Activated CD4-positive, alpha-beta memory T cell treated with anti-CD3 and anti-CD28 coated beads for 36 hours (primary cell): ENCODE results near the gene ACOX3. TPM values are rescaled to one million over a fixed set of nuclear protein-coding genes. Genes with fewer than 3 reads are reported as not detected.

Source experiments
- CTCF ChIA-PET: fragments of 350-600 bp; sonication (Branson Sonifier 250); formaldehyde crosslinking; loops from one replicate; lab custom pipeline; 2021; ENCODE audit warnings: antibody characterized with exemption, inconsistent platforms; lab: Charles Lee
- POLR2A ChIA-PET: fragments of 350-600 bp; sonication (Branson Sonifier 250); formaldehyde crosslinking; loops from one replicate; lab custom pipeline; 2021; ENCODE audit warnings: antibody characterized with exemption; lab: Charles Lee
- DNase-seq: peaks from one replicate; pipeline ENCODE4 v3.0.0-alpha.2; 2020
- H3K27ac Mint-ChIP-seq: one replicate; pipeline ENCODE4 v1.8.0; 2021; ENCODE audit warnings: mixed read lengths
- H3K27me3 Mint-ChIP-seq: one replicate; pipeline ENCODE4 v1.8.0; 2021; ENCODE audit warnings: mixed read lengths
- H3K36me3 Mint-ChIP-seq: one replicate; pipeline ENCODE4 v1.8.0; 2021; ENCODE audit warnings: mixed read lengths
- H3K4me1 Mint-ChIP-seq: one replicate; pipeline ENCODE4 v1.8.0; 2021; ENCODE audit warnings: low read depth, mixed read lengths
- H3K4me3 Mint-ChIP-seq: one replicate; pipeline ENCODE4 v1.8.0; 2021; ENCODE audit warnings: mild to moderate bottlenecking, mixed read lengths
- H3K9me3 Mint-ChIP-seq: one replicate; pipeline ENCODE4 v1.8.0; 2021; ENCODE audit warnings: mixed read lengths
- intact Hi-C: fragments of 100-400 bp; cut with micrococcal nuclease; formaldehyde crosslinking; loops from one replicate; pipeline ENCODE4 v1.15.1; 2023
- total RNA-seq, 2 experiments: library from RNA; stranded (reverse); gene quantifications; one replicate each; pipeline ENCODE4 v1.2.3, GENCODE V29; 2021

ACOX3 gene
- total RNA-seq, 2 experiments from 2014 or later: 42.3 to 45.8 TPM

DNA sequence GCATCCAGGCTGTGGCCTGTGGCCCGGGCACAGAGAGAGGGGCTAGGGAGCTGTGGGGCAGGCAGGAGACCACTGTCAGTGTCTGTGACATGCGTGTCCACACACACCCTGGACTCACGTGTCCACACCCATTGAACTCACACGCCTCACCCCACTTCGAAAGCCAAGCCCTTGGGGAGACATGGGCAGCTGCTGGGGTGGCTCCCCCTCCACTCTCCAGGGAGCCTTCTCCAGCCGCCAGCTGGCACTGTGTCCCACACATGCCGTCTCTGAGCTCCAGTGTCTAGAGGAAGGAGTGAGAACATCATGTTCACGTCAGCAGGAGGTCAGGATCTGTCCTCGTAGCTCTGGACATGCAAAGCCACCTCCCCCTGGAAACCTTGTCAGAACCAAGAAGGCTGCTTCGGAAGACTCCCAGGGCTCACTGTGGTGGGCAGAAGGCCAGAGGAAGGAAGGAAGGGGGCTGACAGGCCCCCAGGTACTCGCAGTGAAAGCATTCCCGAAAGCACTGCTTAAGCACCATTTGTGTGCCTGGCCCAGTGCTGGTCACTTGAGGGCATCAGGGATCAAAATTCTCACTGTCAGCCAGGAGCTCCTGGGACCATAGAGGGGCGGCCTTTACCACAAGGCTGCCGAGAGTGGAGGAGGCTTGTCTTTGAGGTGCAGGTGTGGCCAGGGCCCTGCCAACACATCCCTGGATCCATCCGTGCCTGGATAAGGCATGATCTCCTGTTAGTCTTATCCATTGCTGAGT, 109.5 kb downstream of the ACOX3 start:
- H3K4me3 Mint-ChIP-seq: no peak overlapping the region
- no peaks in the 10 kb centered on the region for H3K27me3 Mint-ChIP-seq
- CTCF ChIA-PET: no interaction called here
- H3K4me1 Mint-ChIP-seq: no peaks in the 10 kb centered on the region
- H3K9me3 Mint-ChIP-seq: peaks cover 15% of the 10 kb centered on the region
- POLR2A ChIA-PET: no interaction called here
- no peak overlapping the region for H3K27ac Mint-ChIP-seq
- intact Hi-C loops: no loop called here
- DNase-seq: no peak
- no peaks in the 10 kb centered on the region for H3K36me3 Mint-ChIP-seq

DNA sequence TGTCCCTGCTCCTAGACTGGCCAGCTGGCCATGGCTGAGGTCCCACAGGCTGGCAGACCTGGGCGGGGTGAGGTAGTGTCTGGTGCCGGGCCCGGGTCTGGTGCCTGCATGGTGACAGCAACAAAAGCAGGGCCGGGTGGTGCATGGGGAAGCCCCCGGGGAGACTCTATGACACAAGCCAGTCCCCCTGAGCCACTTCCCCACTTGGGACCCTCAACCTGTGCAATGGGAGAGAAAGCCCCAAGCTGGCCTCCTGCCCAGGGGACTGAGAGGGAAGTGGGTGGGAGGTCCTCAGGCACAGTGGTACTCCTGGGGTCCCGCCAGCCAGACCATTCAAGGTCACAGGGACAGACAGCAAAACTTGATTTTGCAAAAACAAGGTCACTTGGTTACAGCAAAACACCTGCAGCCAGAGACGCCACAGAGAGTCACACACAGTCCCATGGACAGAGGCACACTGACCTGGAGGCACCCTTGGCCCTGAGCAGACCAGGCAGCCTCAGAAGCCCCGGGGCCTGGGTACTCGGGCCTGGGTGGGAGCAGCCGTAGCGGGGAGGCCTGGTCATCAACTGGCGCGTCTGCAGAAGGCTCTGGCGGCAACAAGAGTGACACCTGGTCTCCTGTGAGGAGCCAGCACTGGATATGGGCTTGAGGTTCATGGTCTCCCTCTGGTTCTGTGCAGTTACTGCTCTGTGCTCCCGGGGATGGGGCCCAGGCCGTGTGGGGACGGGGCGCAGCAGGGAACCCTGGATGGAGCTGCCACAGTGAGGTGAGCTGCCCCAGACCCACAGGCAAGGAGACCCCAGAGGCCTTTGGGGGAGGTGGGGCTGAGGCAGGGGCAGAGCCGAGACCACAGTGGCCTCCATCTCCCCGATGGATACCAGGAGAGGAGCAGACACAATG, 110.4 kb downstream of the ACOX3 start:
- Mint-ChIP-seq H3K9me3 (peaks cover 7% of the 10 kb centered on the region), H3K27me3 (no peaks in the 10 kb centered on the region), H3K4me1 (no peaks in the 10 kb centered on the region), H3K36me3 (no peaks in the 10 kb centered on the region), H3K4me3 (no peak overlapping the region), H3K27ac (no peak overlapping the region)
- ChIA-PET CTCF (no interaction called here), POLR2A (no interaction called here)
- no peak for DNase-seq
- intact Hi-C loops: no loop called here

DNA sequence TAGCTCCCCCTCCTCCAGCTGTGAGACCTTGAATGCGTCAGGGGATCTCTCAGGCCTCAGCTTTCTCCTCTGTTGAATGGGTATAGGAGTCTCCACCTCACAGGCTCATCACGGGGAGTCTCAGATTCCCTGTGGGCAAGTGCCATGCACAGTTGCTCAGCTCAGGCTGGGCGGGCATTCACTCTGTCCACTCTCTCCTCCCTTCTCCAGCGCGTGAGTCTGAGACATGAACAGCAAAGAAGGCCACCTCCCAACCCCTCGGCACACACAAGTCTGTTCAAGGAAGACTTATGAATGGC, 111.0 kb downstream of the ACOX3 start:
- no peak overlapping the region for H3K27ac Mint-ChIP-seq
- H3K27me3 Mint-ChIP-seq: no peaks in the 10 kb centered on the region
- CTCF ChIA-PET: no interaction called here
- intact Hi-C loops: no loop called here
- H3K4me3 Mint-ChIP-seq: no peak overlapping the region
- no peaks in the 10 kb centered on the region for H3K4me1 Mint-ChIP-seq
- no peak for DNase-seq
- H3K9me3 Mint-ChIP-seq: peaks cover 6% of the 10 kb centered on the region
- H3K36me3 Mint-ChIP-seq: no peaks in the 10 kb centered on the region
- POLR2A ChIA-PET: no interaction called here

DNA sequence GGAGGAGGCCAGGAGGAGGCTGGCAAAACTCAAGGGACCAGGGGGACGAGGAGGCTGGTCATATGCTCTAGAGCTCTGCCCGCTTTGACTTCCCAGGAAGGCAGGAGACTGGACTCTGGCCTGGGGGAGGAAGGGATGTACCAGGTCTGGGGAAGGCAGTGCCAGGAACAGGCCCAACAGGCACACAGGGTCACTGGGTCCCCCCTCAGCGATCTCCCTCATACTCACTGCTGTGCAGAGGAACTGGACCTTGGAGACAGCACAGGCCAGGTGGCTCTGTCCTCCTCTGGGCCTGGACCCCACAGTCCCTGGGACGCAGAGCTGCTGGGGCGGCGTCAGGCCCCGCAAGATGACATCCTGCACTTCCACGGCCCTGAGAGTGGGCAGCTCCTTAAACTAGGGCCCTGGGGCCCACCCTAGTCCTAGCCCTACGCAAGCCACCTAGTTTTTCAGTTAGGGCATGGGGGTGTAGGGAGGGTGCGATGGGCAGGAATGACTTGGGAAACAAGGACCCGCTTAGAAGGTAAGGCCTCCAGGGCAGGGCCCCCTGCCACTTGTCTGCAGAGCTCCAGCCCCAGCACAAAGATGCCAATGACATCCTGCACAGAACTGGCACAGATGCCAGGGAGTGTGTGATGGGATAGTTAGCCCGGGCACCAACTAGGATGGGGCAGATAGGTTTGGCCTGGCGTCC, 111.5 kb downstream of the ACOX3 start:
- Mint-ChIP-seq H3K9me3 (peaks cover 6% of the 10 kb centered on the region), H3K27me3 (no peaks in the 10 kb centered on the region), H3K36me3 (no peaks in the 10 kb centered on the region), H3K4me1 (no peaks in the 10 kb centered on the region), H3K4me3 (no peak overlapping the region), H3K27ac (no peak overlapping the region)
- intact Hi-C loops: no loop called here
- ChIA-PET POLR2A (no interaction called here), CTCF (no interaction called here)
- no peak for DNase-seq

DNA sequence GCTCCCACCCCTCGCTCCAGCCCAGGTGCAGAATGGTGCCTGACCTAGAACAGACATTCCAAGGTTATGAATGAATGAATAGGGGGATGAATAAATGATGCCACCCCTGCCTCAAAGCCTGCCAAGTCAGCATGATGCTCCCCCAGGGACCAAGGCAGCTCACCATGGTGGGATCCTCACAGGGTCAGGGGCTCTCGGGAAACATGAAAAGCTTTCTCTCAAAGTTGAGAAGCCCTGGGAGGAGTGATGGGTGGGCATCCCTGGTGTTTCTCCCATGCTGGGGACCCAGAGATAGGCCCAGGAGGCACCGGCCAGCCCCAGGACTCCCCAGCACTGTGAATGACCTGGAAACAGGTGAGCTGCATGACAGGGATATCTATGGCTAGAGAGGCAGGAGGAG, 112.1 kb downstream of the ACOX3 start:
- ChIA-PET CTCF (no interaction called here), POLR2A (no interaction called here)
- H3K27me3 Mint-ChIP-seq: no peaks in the 10 kb centered on the region
- no peaks in the 10 kb centered on the region for H3K4me1 Mint-ChIP-seq
- H3K27ac Mint-ChIP-seq: no peak overlapping the region
- DNase-seq: no peak
- no peaks in the 10 kb centered on the region for H3K36me3 Mint-ChIP-seq
- peaks cover 6% of the 10 kb centered on the region for H3K9me3 Mint-ChIP-seq
- H3K4me3 Mint-ChIP-seq: no peak overlapping the region
- intact Hi-C loops: no loop called here

DNA sequence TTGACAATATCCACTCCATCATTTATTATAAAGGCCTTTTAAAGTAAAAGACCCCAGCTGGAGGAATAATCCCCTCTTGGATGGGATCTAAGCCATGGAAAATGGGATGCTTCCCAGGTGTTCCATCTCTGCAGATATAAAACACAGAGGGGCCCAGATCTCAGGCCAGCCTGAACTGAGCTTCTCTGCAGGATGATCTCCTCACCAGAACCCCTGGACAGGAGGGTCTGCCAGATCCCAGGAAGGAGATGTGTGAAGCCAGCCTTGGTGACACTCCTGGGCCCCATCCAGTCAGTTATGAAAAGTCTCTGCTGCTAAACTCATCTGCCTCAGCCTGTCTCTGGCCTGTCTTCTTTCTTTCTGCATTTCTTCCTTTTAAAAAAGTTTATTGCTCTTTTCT, 114.3 kb downstream of the ACOX3 start:
- no peak for DNase-seq
- Mint-ChIP-seq H3K9me3 (no peaks in the 10 kb centered on the region), H3K27ac (no peak overlapping the region), H3K4me1 (no peaks in the 10 kb centered on the region), H3K4me3 (no peak overlapping the region), H3K27me3 (no peaks in the 10 kb centered on the region), H3K36me3 (no peaks in the 10 kb centered on the region)
- ChIA-PET CTCF (no interaction called here), POLR2A (no interaction called here)
- intact Hi-C loops: no loop called here

DNA sequence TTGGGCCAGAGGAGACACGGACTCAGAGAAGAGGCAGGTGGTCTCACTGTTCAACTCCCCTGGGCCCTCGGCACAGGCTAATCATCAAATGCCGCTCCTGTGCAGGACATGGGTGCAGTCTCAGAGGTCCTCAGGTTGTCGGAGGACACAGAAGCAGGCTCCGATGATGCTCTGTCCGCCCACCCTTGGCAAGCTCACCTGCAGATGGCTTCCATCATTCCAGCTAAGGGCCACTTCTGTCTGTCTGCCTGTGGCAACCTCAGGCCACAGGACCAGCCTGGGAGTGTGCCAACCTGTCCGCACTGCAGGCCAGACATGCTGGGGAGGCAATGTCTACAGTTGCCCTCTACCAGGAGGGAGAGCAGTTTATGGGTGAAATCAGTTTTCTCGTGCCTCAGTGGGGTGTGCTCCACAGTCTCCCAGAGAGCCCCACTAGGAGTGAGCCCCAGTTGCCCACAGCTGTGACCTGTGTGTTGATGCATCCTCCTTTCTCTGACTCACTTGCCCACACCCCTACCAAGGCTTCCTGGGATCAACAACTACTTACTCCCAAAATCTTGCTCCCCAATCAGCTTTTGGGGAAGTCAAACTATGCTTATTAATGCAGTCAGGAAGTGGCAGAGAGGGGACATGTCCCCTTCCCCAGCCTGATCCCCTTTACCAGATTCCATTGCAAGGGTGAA, 115.1 kb downstream of the ACOX3 start:
- CTCF ChIA-PET: no interaction called here
- Mint-ChIP-seq H3K9me3 (no peaks in the 10 kb centered on the region), H3K4me3 (no peak overlapping the region), H3K27ac (no peak overlapping the region), H3K27me3 (no peaks in the 10 kb centered on the region), H3K4me1 (no peaks in the 10 kb centered on the region), H3K36me3 (no peaks in the 10 kb centered on the region)
- peak; percentile 2 for DNase-seq
- POLR2A ChIA-PET: no interaction called here
- intact Hi-C loops: no loop called here

DNA sequence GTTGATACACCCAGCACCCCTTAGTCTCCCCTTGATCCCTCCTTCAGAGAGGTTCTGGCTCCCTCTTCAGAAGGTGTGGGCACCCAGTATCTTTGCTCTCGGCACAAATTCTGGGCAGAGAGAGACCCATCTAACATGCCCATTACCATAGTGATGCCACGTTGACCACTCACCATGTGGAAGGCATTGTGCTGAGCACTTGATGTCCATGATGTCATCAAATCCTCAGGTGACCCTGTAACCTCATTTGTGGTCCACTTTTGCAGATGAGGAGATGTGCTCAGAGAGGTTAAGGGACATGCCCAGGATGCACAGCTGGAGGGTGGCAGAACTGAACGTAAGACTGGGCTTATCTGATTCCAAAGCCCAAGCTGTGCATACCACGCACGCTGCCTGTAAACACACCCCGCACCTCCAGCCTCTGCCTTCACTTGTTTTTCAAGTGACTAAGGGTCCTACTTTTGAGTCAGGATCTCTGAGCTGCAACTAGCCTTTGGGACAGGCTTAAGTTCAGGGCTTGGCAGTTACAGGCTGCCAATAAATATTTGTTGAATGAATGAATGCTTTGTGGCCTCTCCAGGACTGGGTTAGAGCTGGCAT, 115.8 kb downstream of the ACOX3 start:
- intact Hi-C loops: no loop called here
- Mint-ChIP-seq H3K9me3 (no peaks in the 10 kb centered on the region), H3K36me3 (no peaks in the 10 kb centered on the region), H3K27ac (no peak overlapping the region), H3K27me3 (no peaks in the 10 kb centered on the region), H3K4me1 (no peaks in the 10 kb centered on the region), H3K4me3 (no peak overlapping the region)
- POLR2A ChIA-PET: no interaction called here
- DNase-seq: peak; percentile 4
- CTCF ChIA-PET: interaction anchor here (0.7 kb wide), 1 partner anchor 11 kb away, joined by 3 read pairs; no protein-coding TSS in a partner anchor

DNA sequence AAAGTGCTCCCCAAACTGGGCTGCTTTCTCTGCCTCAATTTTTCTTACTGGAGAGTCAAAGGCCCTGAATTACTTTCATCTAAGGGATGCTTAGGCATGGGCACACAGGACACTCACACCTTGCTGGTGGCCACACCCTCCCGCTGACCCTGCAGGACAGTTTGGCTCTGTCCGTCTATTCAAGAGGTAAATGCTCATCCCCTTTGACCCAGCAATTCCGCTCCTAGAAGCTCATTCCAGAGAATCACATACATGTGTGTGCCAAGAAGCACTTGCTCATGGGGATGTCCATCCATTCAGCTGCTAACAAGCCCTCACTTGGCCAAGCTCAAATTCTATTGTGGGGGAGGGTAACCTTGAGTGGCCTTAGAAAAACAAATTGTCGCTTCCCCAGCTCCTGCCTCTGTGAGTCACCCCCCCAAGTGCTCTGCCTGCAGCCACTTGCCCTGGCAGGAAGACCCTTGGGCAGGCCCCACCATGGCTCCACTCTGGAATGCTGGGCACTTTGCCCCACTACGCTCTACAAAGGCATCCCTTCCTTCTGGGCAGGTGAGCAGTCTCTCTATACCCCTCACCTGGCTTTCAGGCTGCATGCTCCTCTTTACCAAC, 116.5 kb downstream of the ACOX3 start:
- H3K36me3 Mint-ChIP-seq: no peaks in the 10 kb centered on the region
- no peaks in the 10 kb centered on the region for H3K27me3 Mint-ChIP-seq
- H3K4me1 Mint-ChIP-seq: no peaks in the 10 kb centered on the region
- intact Hi-C loops: no loop called here
- no peak overlapping the region for H3K27ac Mint-ChIP-seq
- CTCF ChIA-PET: interaction anchor here (0.7 kb wide), 1 partner anchor 10 kb away, joined by 3 read pairs; no protein-coding TSS in a partner anchor
- no peak overlapping the region for H3K4me3 Mint-ChIP-seq
- no peaks in the 10 kb centered on the region for H3K9me3 Mint-ChIP-seq
- no peak for DNase-seq
- POLR2A ChIA-PET: no interaction called here

DNA sequence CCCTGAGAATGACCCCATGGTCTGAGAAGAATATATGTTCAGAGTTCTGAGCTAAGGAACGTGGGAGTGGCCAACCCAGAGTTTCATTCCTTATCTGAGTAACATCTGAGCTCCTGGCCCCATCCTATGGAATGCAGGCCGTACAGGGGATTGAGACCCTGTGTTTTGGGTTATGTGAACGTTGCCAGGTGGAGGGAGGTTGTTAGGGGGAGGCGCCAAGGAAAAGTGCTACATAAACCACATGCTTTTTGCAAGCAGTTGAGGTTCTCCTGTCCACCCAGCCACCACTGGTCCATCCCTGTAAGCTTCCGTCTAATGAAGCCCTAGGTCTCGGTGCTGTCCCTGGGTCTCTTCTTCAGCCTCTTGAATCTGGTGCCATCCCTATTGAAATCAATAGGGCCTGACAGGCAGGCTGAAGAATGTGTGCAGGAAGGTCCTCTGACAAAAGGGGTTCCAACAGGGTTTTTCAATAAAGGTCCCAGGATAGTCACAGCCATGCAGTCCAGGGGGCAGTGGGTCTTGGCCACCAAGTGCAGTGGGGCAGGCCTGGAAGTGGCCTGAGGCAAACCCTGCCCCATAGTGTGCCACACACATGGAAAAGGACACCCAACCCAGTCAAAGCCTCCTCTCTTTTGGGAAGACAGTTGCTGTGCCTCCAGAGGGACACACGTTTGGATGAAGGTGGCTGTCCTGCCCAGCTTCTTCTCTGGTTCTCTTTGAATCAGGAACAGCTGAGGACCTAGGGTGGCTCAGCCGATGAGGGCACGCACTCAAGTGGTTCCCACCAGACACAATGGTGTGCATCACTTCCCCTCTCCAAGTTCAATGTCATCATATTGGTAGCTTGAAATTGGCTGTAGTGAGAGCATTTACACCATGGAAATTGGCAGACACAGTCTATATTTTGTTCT, 117.5 kb downstream of the ACOX3 start:
- no peaks in the 10 kb centered on the region for H3K9me3 Mint-ChIP-seq
- no peak overlapping the region for H3K27ac Mint-ChIP-seq
- DNase-seq: peak; percentile 4
- ChIA-PET CTCF (no interaction called here), POLR2A (no interaction called here)
- no peaks in the 10 kb centered on the region for H3K4me1 Mint-ChIP-seq
- no peaks in the 10 kb centered on the region for H3K36me3 Mint-ChIP-seq
- no peaks in the 10 kb centered on the region for H3K27me3 Mint-ChIP-seq
- H3K4me3 Mint-ChIP-seq: no peak overlapping the region
- intact Hi-C loops: no loop called here

DNA sequence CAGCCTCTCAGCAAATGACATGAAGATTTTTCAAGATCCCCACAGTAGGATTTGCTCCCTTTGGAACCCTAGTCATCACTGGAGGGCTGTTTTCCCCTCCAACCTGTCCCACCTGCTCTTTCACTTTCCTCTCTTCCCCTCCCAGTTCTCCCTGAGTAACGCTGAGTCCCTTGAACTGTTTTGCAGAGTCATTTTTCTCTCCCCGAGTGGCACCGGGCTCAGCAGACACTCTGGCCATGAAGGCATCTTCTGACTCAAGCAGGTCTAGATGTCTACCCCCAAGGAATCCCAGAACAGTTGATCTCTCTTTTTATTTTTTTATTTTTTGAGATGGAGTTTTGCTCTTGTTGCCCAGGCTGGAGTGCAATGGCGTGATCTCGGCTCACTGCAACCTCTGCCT, 118.8 kb downstream of the ACOX3 start:
- H3K4me1 Mint-ChIP-seq: no peaks in the 10 kb centered on the region

More for the DNA sequence above, 118.8 kb downstream of the ACOX3 start:
- Mint-ChIP-seq H3K9me3 (no peaks in the 10 kb centered on the region), H3K27ac (no peak overlapping the region), H3K4me3 (no peak overlapping the region), H3K36me3 (no peaks in the 10 kb centered on the region), H3K27me3 (no peaks in the 10 kb centered on the region)
- intact Hi-C loops: no loop called here
- ChIA-PET CTCF (no interaction called here), POLR2A (no interaction called here)
- no peak for DNase-seq
